ENCODE data around the gene ZNF573. TPM values are rescaled to one million over a fixed set of nuclear protein-coding genes. Genes with fewer than 3 reads are reported as not detected.

ZNF573 gene
- total and polyA plus RNA-seq, 2 of the 13 experiments (the other 11 are each of a cell fraction or from before 2014, with no cell fraction given) = 3.1 to 9.3 TPM

DNA sequence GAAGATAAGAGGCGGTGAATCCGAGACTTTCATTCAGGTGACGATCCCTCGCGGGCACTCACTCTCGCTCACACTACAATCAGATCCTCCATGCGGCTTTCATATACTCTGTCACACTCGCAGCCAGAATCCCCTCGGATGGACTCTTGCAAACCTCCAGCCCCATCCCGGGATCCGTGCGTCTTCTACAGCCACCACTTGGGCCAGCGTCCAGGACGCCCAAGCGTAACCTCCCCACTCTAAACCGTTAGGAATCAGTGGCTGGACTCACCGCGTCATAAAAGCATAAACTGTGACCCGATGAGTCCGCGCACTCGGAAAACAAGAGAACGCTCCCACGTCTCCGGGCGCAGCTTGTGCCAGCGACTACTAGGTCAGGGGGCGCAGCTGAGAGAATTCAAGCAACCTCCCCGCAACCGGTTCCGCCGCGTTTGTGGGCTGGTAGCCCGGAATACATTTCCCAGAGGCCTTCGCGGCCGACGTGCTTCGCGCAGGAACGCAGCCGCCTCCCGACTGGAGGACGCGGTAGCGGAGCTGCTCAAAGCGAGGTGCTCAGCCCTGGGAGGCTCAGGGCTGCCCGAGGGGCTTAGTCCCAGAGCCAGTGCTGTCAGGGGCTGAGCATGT lies 87.4 kb downstream of the ZNF573 start (continued):
- TF ChIP-seq, protein P1, sequence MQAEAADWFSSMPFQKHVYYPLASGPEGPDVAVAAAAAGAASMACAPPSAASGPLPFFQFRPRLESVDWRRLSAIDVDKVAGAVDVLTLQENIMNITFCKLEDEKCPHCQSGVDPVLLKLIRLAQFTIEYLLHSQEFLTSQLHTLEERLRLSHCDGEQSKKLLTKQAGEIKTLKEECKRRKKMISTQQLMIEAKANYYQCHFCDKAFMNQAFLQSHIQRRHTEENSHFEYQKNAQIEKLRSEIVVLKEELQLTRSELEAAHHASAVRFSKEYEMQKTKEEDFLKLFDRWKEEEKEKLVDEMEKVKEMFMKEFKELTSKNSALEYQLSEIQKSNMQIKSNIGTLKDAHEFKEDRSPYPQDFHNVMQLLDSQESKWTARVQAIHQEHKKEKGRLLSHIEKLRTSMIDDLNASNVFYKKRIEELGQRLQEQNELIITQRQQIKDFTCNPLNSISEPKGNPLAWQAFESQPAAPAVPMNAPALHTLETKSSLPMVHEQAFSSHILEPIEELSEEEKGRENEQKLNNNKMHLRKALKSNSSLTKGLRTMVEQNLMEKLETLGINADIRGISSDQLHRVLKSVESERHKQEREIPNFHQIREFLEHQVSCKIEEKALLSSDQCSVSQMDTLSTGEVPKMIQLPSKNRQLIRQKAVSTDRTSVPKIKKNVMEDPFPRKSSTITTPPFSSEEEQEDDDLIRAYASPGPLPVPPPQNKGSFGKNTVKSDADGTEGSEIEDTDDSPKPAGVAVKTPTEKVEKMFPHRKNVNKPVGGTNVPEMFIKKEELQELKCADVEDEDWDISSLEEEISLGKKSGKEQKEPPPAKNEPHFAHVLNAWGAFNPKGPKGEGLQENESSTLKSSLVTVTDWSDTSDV (CRISPR knock-in tag; IDR thresholded peaks at IDR 0.05) = no peak
- TF ChIP-seq ZNF17 (CRISPR knock-in tag; IDR thresholded peaks at IDR 0.05) = no peak
- no peak for TF ChIP-seq NPAS2 (CRISPR knock-in tag; IDR thresholded peaks at IDR 0.05; ENCODE audit: borderline replicate concordance)
- TF ChIP-seq, protein P2, sequence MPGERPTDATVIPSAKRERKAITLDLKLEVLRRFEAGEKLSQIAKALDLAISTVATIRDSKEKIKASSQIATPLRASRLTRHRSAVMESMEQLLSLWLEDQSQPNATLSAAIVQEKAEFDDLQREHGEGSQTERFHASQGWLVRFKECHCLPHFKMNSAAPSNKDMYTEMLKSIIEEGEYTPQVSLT (CRISPR knock-in tag; IDR thresholded peaks at IDR 0.05; ENCODE audit: borderline replicate concordance, low read depth) = peak; percentile 59; the same call in 1 of the 2 replicates
- TF ChIP-seq HIVEP1 (CRISPR knock-in tag; IDR thresholded peaks at IDR 0.05) = no peak
- TF ChIP-seq SRY (CRISPR knock-in tag; IDR thresholded peaks at IDR 0.05) = peak; percentile 71
- TF ChIP-seq ZC3H4 (CRISPR knock-in tag; IDR thresholded peaks at IDR 0.05; ENCODE audit: borderline replicate concordance) = no peak
- TF ChIP-seq ZNF280D (CRISPR knock-in tag; IDR thresholded peaks at IDR 0.05) = no peak
- TF ChIP-seq ZFP36L2 (CRISPR knock-in tag; IDR thresholded peaks at IDR 0.05) = no peak
- no peak for TF ChIP-seq ZNF629 (CRISPR knock-in tag; conservative IDR thresholded peaks at IDR 0.05)
- TF ChIP-seq ATF7-NPFF (CRISPR knock-in tag; IDR thresholded peaks at IDR 0.05; ENCODE audit: low read depth) = 0 out of 2 replicates have a peak, but pooled peaks have one; percentile 47
- TF ChIP-seq TCF12 (IDR thresholded peaks at IDR 0.05) = no peak
- no peak for TF ChIP-seq TCF12 (CRISPR knock-in tag; IDR thresholded peaks at IDR 0.05)
- TF ChIP-seq SALL2 (CRISPR knock-in tag; IDR thresholded peaks at IDR 0.05) = no peak
- no peak for TF ChIP-seq AGO2 (optimal IDR thresholded peaks at IDR 0.05; ENCODE audit: low read depth, low read length)
- TF ChIP-seq ARHGAP35 (CRISPR knock-in tag; IDR thresholded peaks at IDR 0.05; ENCODE audit: borderline replicate concordance) = peak; percentile 46; the same call in 1 of the 2 replicates
- no peak; the same call in 1 of the 2 replicates for TF ChIP-seq CENPT (CRISPR knock-in tag; IDR thresholded peaks at IDR 0.05; ENCODE audit: low read depth)
- TF ChIP-seq ZNF605 (CRISPR knock-in tag; IDR thresholded peaks at IDR 0.05) = peak; percentile 95
- no peak for TF ChIP-seq ZBTB7A (CRISPR knock-in tag; IDR thresholded peaks at IDR 0.05)
- no peak for TF ChIP-seq THYN1 (CRISPR knock-in tag; IDR thresholded peaks at IDR 0.05; ENCODE audit: borderline replicate concordance, low read depth)
- peak; percentile 82 for TF ChIP-seq CREB1 (IDR thresholded peaks at IDR 0.05)
- TF ChIP-seq CREB1 (CRISPR knock-in tag; IDR thresholded peaks at IDR 0.05) = peak; percentile 88
- 0 out of 2 replicates have a peak, but pooled peaks have one; percentile 82 for TF ChIP-seq AHR (CRISPR knock-in tag; IDR thresholded peaks at IDR 0.05)
- no peak for TF ChIP-seq HMGA1 (CRISPR knock-in tag; conservative IDR thresholded peaks at IDR 0.05)
- no peak for TF ChIP-seq MIXL1 (CRISPR knock-in tag; IDR thresholded peaks at IDR 0.05)
- TF ChIP-seq FOXP1 (IDR thresholded peaks at IDR 0.05) = no peak
- TF ChIP-seq FOXP1 (CRISPR knock-in tag; IDR thresholded peaks at IDR 0.05) = no peak; the same call in none of the 2 replicates
- no peak for TF ChIP-seq NCOR1 (IDR thresholded peaks at IDR 0.05; ENCODE audit: borderline replicate concordance, low read length)

Data from HepG2 (cell line).